OCI-LY3 (cell line): ENCODE results near the gene KLF11.
"Not testable (repeated sequence)": the region's sequence is repeated elsewhere in the genome, so short reads cannot be mapped to it uniquely, and the experiment has no call there.

Source experiments
- CTCF ChIP-seq: fragments of 200-600, 300-600 bp; sonication (generic); IDR thresholded peaks from 2 replicates; pipeline ENCODE4 v1.5.1; 2014; ENCODE audit warnings: antibody characterized with exemption, low read length, low read depth
- EZH2phosphoT487 ChIP-seq: fragments of 200-600 bp; shearing (Covaris generic); IDR thresholded peaks from 2 replicates; pipeline ENCODE4 v1.6.1; 2018; ENCODE audit warnings: antibody characterized with exemption, mixed run types, low read depth

- not testable (repeated sequence) for TF ChIP-seq EZH2phosphoT487, CTCF
These were observed 31.6 kb upstream of the KLF11 start for GRCh38 chr2:10011606-10012325.
